ENCODE data around the gene ETHE1.

DNA sequence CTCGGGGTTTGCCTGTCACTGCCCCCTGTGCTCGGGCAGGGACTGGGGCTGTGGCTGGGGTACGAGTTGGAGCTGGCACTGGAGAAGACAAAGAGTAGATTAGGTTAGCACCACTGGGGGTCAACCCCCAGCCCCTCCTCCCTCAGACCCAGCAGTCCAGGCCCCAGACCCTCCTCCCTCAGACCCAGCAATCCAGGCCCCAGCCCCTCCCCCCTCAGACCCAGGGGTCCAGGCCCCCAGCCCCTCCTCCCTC lies 25.1 kb upstream of the ETHE1 start:
- TF ChIP-seq CHD2 (IDR thresholded peaks at IDR 0.05; ENCODE audit: low read length) (no peak), CREB1 (IDR thresholded peaks at IDR 0.05) (no peak), SIX5 (IDR thresholded peaks at IDR 0.05; ENCODE audit: low read depth, low read length) (no peak), ZNF274 (IDR thresholded peaks at IDR 0.05; ENCODE audit: borderline replicate concordance, extremely low read depth, low read length) (no peak), JUN (IDR thresholded peaks at IDR 0.05; ENCODE audit: low read depth, low read length) (no peak), POLR2A (IDR thresholded peaks at IDR 0.05; ENCODE audit: control extremely low read depth in 1 of 2, low read depth in 2 of 2, low read length in 2 of 2) (no peak), YY1 (IDR thresholded peaks at IDR 0.05; ENCODE audit: low read depth, low read length) (no peak), RAD21 (IDR thresholded peaks at IDR 0.05 in 1 of 2, conservative IDR thresholded peaks at IDR 0.05 in 1 of 2; ENCODE audit: low read depth in 2 of 2, low read length in 2 of 2) (no peak), CBX5 (IDR thresholded peaks at IDR 0.05; ENCODE audit: low read depth, low read length) (no peak), POLR2AphosphoS5 (IDR thresholded peaks at IDR 0.05; ENCODE audit: low read depth, low read length) (no peak)
- TF ChIP-seq, protein P1, sequence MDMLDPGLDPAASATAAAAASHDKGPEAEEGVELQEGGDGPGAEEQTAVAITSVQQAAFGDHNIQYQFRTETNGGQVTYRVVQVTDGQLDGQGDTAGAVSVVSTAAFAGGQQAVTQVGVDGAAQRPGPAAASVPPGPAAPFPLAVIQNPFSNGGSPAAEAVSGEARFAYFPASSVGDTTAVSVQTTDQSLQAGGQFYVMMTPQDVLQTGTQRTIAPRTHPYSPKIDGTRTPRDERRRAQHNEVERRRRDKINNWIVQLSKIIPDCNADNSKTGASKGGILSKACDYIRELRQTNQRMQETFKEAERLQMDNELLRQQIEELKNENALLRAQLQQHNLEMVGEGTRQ (IDR thresholded peaks at IDR 0.05; ENCODE audit: low read length) = no peak
- TF ChIP-seq, protein P2, sequence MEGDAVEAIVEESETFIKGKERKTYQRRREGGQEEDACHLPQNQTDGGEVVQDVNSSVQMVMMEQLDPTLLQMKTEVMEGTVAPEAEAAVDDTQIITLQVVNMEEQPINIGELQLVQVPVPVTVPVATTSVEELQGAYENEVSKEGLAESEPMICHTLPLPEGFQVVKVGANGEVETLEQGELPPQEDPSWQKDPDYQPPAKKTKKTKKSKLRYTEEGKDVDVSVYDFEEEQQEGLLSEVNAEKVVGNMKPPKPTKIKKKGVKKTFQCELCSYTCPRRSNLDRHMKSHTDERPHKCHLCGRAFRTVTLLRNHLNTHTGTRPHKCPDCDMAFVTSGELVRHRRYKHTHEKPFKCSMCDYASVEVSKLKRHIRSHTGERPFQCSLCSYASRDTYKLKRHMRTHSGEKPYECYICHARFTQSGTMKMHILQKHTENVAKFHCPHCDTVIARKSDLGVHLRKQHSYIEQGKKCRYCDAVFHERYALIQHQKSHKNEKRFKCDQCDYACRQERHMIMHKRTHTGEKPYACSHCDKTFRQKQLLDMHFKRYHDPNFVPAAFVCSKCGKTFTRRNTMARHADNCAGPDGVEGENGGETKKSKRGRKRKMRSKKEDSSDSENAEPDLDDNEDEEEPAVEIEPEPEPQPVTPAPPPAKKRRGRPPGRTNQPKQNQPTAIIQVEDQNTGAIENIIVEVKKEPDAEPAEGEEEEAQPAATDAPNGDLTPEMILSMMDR (IDR thresholded peaks at IDR 0.05; ENCODE audit: control extremely low read depth in 1 of 3, insufficient read depth in 1 of 3, low read depth in 1 of 3, low read length in 3 of 3) = no peak
- TF ChIP-seq, protein P3, sequence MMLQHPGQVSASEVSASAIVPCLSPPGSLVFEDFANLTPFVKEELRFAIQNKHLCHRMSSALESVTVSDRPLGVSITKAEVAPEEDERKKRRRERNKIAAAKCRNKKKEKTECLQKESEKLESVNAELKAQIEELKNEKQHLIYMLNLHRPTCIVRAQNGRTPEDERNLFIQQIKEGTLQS (IDR thresholded peaks at IDR 0.05; ENCODE audit: insufficient read depth, low read depth, low read length) = no peak
- TF ChIP-seq, protein P4, sequence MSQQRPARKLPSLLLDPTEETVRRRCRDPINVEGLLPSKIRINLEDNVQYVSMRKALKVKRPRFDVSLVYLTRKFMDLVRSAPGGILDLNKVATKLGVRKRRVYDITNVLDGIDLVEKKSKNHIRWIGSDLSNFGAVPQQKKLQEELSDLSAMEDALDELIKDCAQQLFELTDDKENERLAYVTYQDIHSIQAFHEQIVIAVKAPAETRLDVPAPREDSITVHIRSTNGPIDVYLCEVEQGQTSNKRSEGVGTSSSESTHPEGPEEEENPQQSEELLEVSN (IDR thresholded peaks at IDR 0.05) = no peak

All from H1 (cell line).